Astrocyte (in vitro differentiated cells and primary cell): Measurements from ENCODE around the gene PACSIN3. TPM values are rescaled to one million over a fixed set of nuclear protein-coding genes. Genes with fewer than 3 reads are reported as not detected.

ENCODE experiments used
- DNase-seq: peaks from one replicate; pipeline ENCODE4 v3.0.0-alpha.2; 2010; ENCODE audit warnings: low read depth
- FAIRE-seq: peaks from 2 replicates; lab custom pipeline; 2011; peaks lifted over from hg19 to GRCh38; lab: Jason Lieb, UNC
- H2AFZ ChIP-seq: 2 replicates; pipeline ENCODE4 v1.6.0; 2012; ENCODE audit warnings: low read depth, low read length, inconsistent platforms
- H3K27ac ChIP-seq: 2 replicates; pipeline ENCODE4 v1.5.1; 2011; ENCODE audit warnings: low read depth, low read length, inconsistent platforms
- H3K27me3 ChIP-seq: 2 replicates; pipeline ENCODE4 v1.6.0; 2011; ENCODE audit warnings: low read length, inconsistent platforms; ENCODE audit not compliant: insufficient read depth
- H3K36me3 ChIP-seq: 2 replicates; pipeline ENCODE4 v1.5.1; 2011; ENCODE audit warnings: low read length, inconsistent platforms; ENCODE audit not compliant: insufficient read depth
- H3K4me1 ChIP-seq: 2 replicates; pipeline ENCODE4 v1.5.1; 2011; ENCODE audit warnings: low read length, inconsistent platforms; ENCODE audit not compliant: insufficient read depth
- H3K4me2 ChIP-seq: 2 replicates; pipeline ENCODE4 v1.6.0; 2012; ENCODE audit warnings: low read length, inconsistent platforms
- H3K4me3 ChIP-seq: 2 replicates; pipeline ENCODE4 v1.5.1; 2011; ENCODE audit warnings: low read depth, mild to moderate bottlenecking, low read length, inconsistent platforms; ENCODE audit not compliant: insufficient read depth
- H3K79me2 ChIP-seq: 2 replicates; pipeline ENCODE4 v1.6.0; 2012; ENCODE audit warnings: mild to moderate bottlenecking, low read length, inconsistent platforms; ENCODE audit not compliant: insufficient read depth
- H3K9ac ChIP-seq: 2 replicates; pipeline ENCODE4 v1.6.0; 2012; ENCODE audit warnings: mild to moderate bottlenecking, low read length, inconsistent platforms
- H3K9me3 ChIP-seq: 2 replicates; pipeline ENCODE4 v1.5.1; 2012; ENCODE audit warnings: low read depth, mild to moderate bottlenecking, low read length, inconsistent platforms; ENCODE audit not compliant: insufficient read depth
- H4K20me1 ChIP-seq: 2 replicates; pipeline ENCODE4 v1.6.0; 2012; ENCODE audit warnings: low read length, inconsistent platforms; ENCODE audit not compliant: insufficient read depth
- H3K27ac Mint-ChIP-seq: one replicate; pipeline ENCODE4 v1.8.0; 2021; ENCODE audit warnings: mild to moderate bottlenecking, mixed read lengths; ENCODE audit not compliant: unreplicated experiment
- H3K27me3 Mint-ChIP-seq: one replicate; pipeline ENCODE4 v1.8.0; 2021; ENCODE audit warnings: low read depth, mixed read lengths; ENCODE audit not compliant: unreplicated experiment
- H3K36me3 Mint-ChIP-seq: one replicate; pipeline ENCODE4 v1.8.0; 2021; ENCODE audit warnings: low read depth, mixed read lengths; ENCODE audit not compliant: unreplicated experiment
- H3K4me1 Mint-ChIP-seq: one replicate; pipeline ENCODE4 v1.8.0; 2021; ENCODE audit warnings: low read depth, mixed read lengths; ENCODE audit not compliant: unreplicated experiment
- H3K4me3 Mint-ChIP-seq: one replicate; pipeline ENCODE4 v1.8.0; 2021; ENCODE audit warnings: mild to moderate bottlenecking, moderate library complexity, mixed read lengths; ENCODE audit not compliant: unreplicated experiment
- H3K9me3 Mint-ChIP-seq: one replicate; pipeline ENCODE4 v1.8.0; 2021; ENCODE audit warnings: mild to moderate bottlenecking, mixed read lengths; ENCODE audit not compliant: unreplicated experiment
- CTCF ChIP-seq: IDR thresholded peaks from 2 replicates; pipeline ENCODE4 v1.5.1; 2011; ENCODE audit warnings: low read depth, mild to moderate bottlenecking, inconsistent platforms, low read length, moderate library complexity; ENCODE audit not compliant: insufficient read depth
- EZH2 ChIP-seq: IDR thresholded peaks from 2 replicates; pipeline ENCODE4 v1.6.1; 2012; ENCODE audit warnings: mild to moderate bottlenecking, low read length, inconsistent platforms; ENCODE audit not compliant: insufficient read depth
- total RNA-seq: library from RNA; stranded (reverse); gene quantifications from 2 replicates; pipeline ENCODE4 v1.2.1, GENCODE V29; 2021

The PACSIN3 gene
- total RNA-seq, 1 donor from 2014 or later, result 35.6 TPM

GRCh38 chr11:47164321-47164720 lies 21.9 kb downstream of the PACSIN3 start:
- no peaks in the 10 kb centered on the region for H3K4me1 ChIP-seq
- Mint-ChIP-seq H3K4me3 (no peak overlapping the region), H3K9me3 (no peaks in the 10 kb centered on the region), H3K27ac (no peak overlapping the region), H3K4me1 (no peaks in the 10 kb centered on the region), H3K27me3 (no peaks in the 10 kb centered on the region), H3K36me3 (no peaks in the 10 kb centered on the region)
- TF ChIP-seq CTCF (no peak), EZH2 (no peak)
- H3K36me3 ChIP-seq, result peaks cover 28% of the 10 kb centered on the region
- H3K79me2 ChIP-seq, result peaks cover 20% of the 10 kb centered on the region
- H3K4me2 ChIP-seq, result no peak overlapping the region
- no peak for DNase-seq
- FAIRE-seq, result no peak
- H3K4me3 ChIP-seq, result no peak overlapping the region
- no peaks in the 10 kb centered on the region for H3K9me3 ChIP-seq
- H4K20me1 ChIP-seq, result peaks cover 54% of the 10 kb centered on the region
- H3K27ac ChIP-seq, result no peak overlapping the region
- H3K9ac ChIP-seq, result no peak overlapping the region
- H3K27me3 ChIP-seq, result no peaks in the 10 kb centered on the region
- no peak overlapping the region for H2AFZ ChIP-seq

GRCh38 chr11:47163898-47164297 lies 22.3 kb downstream of the PACSIN3 start:
- peaks cover 54% of the 10 kb centered on the region for H4K20me1 ChIP-seq
- no peak overlapping the region for H3K9ac ChIP-seq
- TF ChIP-seq EZH2 (no peak), CTCF (no peak)
- Mint-ChIP-seq H3K36me3 (no peaks in the 10 kb centered on the region), H3K4me1 (no peaks in the 10 kb centered on the region), H3K9me3 (no peaks in the 10 kb centered on the region), H3K27ac (no peak overlapping the region), H3K27me3 (no peaks in the 10 kb centered on the region), H3K4me3 (no peak overlapping the region)
- no peak overlapping the region for H3K27ac ChIP-seq
- H3K4me3 ChIP-seq, result no peak overlapping the region
- no peaks in the 10 kb centered on the region for H3K4me1 ChIP-seq
- H3K4me2 ChIP-seq, result no peak overlapping the region
- no peak overlapping the region for H2AFZ ChIP-seq
- no peaks in the 10 kb centered on the region for H3K9me3 ChIP-seq
- H3K79me2 ChIP-seq, result peaks cover 20% of the 10 kb centered on the region
- FAIRE-seq (no peak), DNase-seq (no peak)
- H3K36me3 ChIP-seq, result peaks cover 28% of the 10 kb centered on the region
- H3K27me3 ChIP-seq, result no peaks in the 10 kb centered on the region

GRCh38 chr11:47163193-47163592 lies 23.0 kb downstream of the PACSIN3 start:
- Mint-ChIP-seq H3K9me3 (no peaks in the 10 kb centered on the region), H3K4me3 (no peak overlapping the region), H3K36me3 (peaks cover 2% of the 10 kb centered on the region), H3K27ac (no peak overlapping the region), H3K27me3 (no peaks in the 10 kb centered on the region), H3K4me1 (no peaks in the 10 kb centered on the region)
- no peak overlapping the region for H3K4me2 ChIP-seq
- peaks cover 26% of the 10 kb centered on the region for H3K36me3 ChIP-seq
- no peak for TF ChIP-seq CTCF
- no peak for TF ChIP-seq EZH2
- no peak overlapping the region for H3K27ac ChIP-seq
- H4K20me1 ChIP-seq, result peaks cover 49% of the 10 kb centered on the region
- H3K27me3 ChIP-seq, result no peaks in the 10 kb centered on the region
- peaks cover 15% of the 10 kb centered on the region for H3K79me2 ChIP-seq
- FAIRE-seq (no peak), DNase-seq (no peak)
- no peak overlapping the region for H3K9ac ChIP-seq
- H3K4me3 ChIP-seq, result no peak overlapping the region
- H2AFZ ChIP-seq, result no peak overlapping the region
- H3K4me1 ChIP-seq, result no peaks in the 10 kb centered on the region
- H3K9me3 ChIP-seq, result no peaks in the 10 kb centered on the region
